A549 (cell line): Measurements from ENCODE around the gene SNX27. TPM values are rescaled to one million over a fixed set of nuclear protein-coding genes. Genes with fewer than 3 reads are reported as not detected.

ENCODE experiments used
- ATAC-seq, 2 experiments: fragments of 200-7000 bp in 1 of 2; fragments of >200 bp in 1 of 2; cut with Nextera tagmentation in 1 of 2; cut with Tn5 transposase in 1 of 2; 3 replicates each; pipeline versions ENCODE4 v1.8.0 to v1.9.1; 2018 to 2020; ENCODE audit warnings: mild to moderate bottlenecking in 1 of 2, moderate library complexity in 1 of 2
- CTCF ChIA-PET: fragments of 300-600 bp; sonication (Branson Sonifier 250); formaldehyde crosslinking; extraction: SDS; loops from one replicate; lab custom pipeline; 2021; ENCODE audit warnings: antibody characterized with exemption, inconsistent platforms; lab: Yijun Ruan, JAX
- POLR2A ChIA-PET: fragments of 350-600 bp; formaldehyde crosslinking; extraction: SDS; loops from one replicate; lab custom pipeline; 2021; ENCODE audit warnings: antibody characterized with exemption, inconsistent platforms; lab: Yijun Ruan, JAX
- DNase-seq, 2 experiments: peaks; one replicate each; pipeline versions ENCODE4 v3.0.0 to v3.0.0-alpha.2; 2011 to 2016; ENCODE audit warnings: low read depth in 1 of 2, low spot score in 1 of 2
- FAIRE-seq: peaks from 2 replicates; lab custom pipeline; 2011; peaks lifted over from hg19 to GRCh38; lab: Jason Lieb, UNC
- H3K27ac ChIP-seq, 2 experiments: fragments of >200 bp; sonication (Bioruptor Twin); formaldehyde crosslinking; 3 replicates each; pipeline ENCODE4 v1.5.1; 2016 to 2017
- H3K4me1 ChIP-seq: fragments of >200 bp; sonication (Bioruptor Twin); formaldehyde crosslinking; 3 replicates; pipeline ENCODE4 v1.6.1; 2016
- H3K4me2 ChIP-seq: fragments of >200 bp; sonication (Bioruptor Twin); formaldehyde crosslinking; 3 replicates; pipeline ENCODE4 v1.6.1; 2016
- H3K4me3 ChIP-seq: fragments of >200 bp; sonication (Bioruptor Twin); formaldehyde crosslinking; 3 replicates; pipeline ENCODE4 v1.5.1; 2016
- H3K9me3 ChIP-seq: fragments of >200 bp; sonication (Bioruptor Twin); formaldehyde crosslinking; 3 replicates; pipeline ENCODE4 v1.6.1; 2016
- ATOH8 ChIP-seq: fragments of 250-450 bp; sonication (Bioruptor Pico); IDR thresholded peaks from 2 replicates; pipeline ENCODE4 v1.5.0; 2020; ENCODE audit warnings: low read depth, mild to moderate bottlenecking, moderate library complexity
- BCL3 ChIP-seq: fragments of >200 bp; sonication (Bioruptor Twin); formaldehyde crosslinking; IDR thresholded peaks from 3 replicates; pipeline ENCODE4 v1.6.1; 2016
- CBX8 ChIP-seq: fragments of 200-600 bp; sonication (generic); IDR thresholded peaks from 2 replicates; pipeline ENCODE4 v1.6.1; 2016
- CHD4 ChIP-seq: fragments of 200-600 bp; sonication (generic); IDR thresholded peaks from 2 replicates; pipeline ENCODE4 v1.6.1; 2016; ENCODE audit warnings: antibody characterized with exemption, mild to moderate bottlenecking, borderline replicate concordance
- FOSL2 ChIP-seq, 2 experiments: fragments of 450-650 bp in 1 of 2; fragments of >200 bp in 1 of 2; sonication (Bioruptor Twin) in 1 of 2; formaldehyde crosslinking; IDR thresholded peaks; 2 replicates each; pipeline versions ENCODE4 v1.5.0 to v1.6.1; 2016 to 2020; ENCODE audit warnings: mild to moderate bottlenecking in 1 of 2, moderate library complexity in 1 of 2
- FOXS1 ChIP-seq: fragments of 250-450 bp; sonication (Bioruptor Pico); IDR thresholded peaks from 2 replicates; pipeline ENCODE4 v1.5.0; 2020; ENCODE audit warnings: mild to moderate bottlenecking, moderate library complexity
- HDAC2 ChIP-seq: fragments of 200-600 bp; sonication (generic); IDR thresholded peaks from 2 replicates; pipeline ENCODE4 v1.6.1; 2016
- HEYL ChIP-seq: fragments of 250-450 bp; sonication (Bioruptor Pico); IDR thresholded peaks from 2 replicates; pipeline ENCODE4 v1.8.0; 2021; ENCODE audit warnings: mild to moderate bottlenecking, moderate library complexity
- HMGXB4 ChIP-seq: fragments of 250-450 bp; sonication (Bioruptor Pico); IDR thresholded peaks from 2 replicates; pipeline ENCODE4 v1.5.0; 2021; ENCODE audit warnings: mild to moderate bottlenecking, moderate library complexity, borderline replicate concordance
- HOXB13 ChIP-seq: fragments of 250-450 bp; sonication (Bioruptor Pico); IDR thresholded peaks from 2 replicates; pipeline ENCODE4 v1.5.0; 2020; ENCODE audit warnings: low read depth, mild to moderate bottlenecking, moderate library complexity
- HOXB5 ChIP-seq: fragments of 250-450 bp; sonication (Bioruptor Pico); IDR thresholded peaks from 2 replicates; pipeline ENCODE4 v1.5.0; 2020; ENCODE audit warnings: mild to moderate bottlenecking, moderate library complexity
- JUNB ChIP-seq: fragments of >200 bp; sonication (Bioruptor Twin); formaldehyde crosslinking; IDR thresholded peaks from 2 replicates; pipeline ENCODE4 v1.6.1; 2016
- KDM1A ChIP-seq: fragments of 200-600 bp; sonication (generic); IDR thresholded peaks from 2 replicates; pipeline ENCODE4 v1.6.1; 2016; ENCODE audit warnings: low read depth, mild to moderate bottlenecking
- MAZ ChIP-seq: fragments of 150-350 bp; IDR thresholded peaks from 2 replicates; pipeline ENCODE4 v1.6.1; 2014; ENCODE audit warnings: antibody characterized with exemption, low read depth, low read length, borderline replicate concordance
- NFE2L2 ChIP-seq: fragments of 150-350 bp; conservative IDR thresholded peaks from 2 replicates; pipeline ENCODE4 v1.6.1; 2014; ENCODE audit warnings: low read length
- PBX3 ChIP-seq: IDR thresholded peaks from 2 replicates; pipeline ENCODE4 v1.6.1; 2012
- PHF8 ChIP-seq: fragments of 200-600 bp; sonication (generic); IDR thresholded peaks from 2 replicates; pipeline ENCODE4 v1.6.1; 2016; ENCODE audit warnings: low read depth, mild to moderate bottlenecking, antibody characterized with exemption, moderate library complexity, borderline replicate concordance
- RAD21 ChIP-seq, 2 experiments: fragments of >200 bp in 1 of 2; sonication (Bioruptor Twin) in 1 of 2; formaldehyde crosslinking in 1 of 2; IDR thresholded peaks in 1 of 2; conservative IDR thresholded peaks in 1 of 2; 2 replicates in 1 of 2; 3 replicates in 1 of 2; pipeline ENCODE4 v1.6.1; 2012 to 2018; ENCODE audit warnings: inconsistent platforms in 1 of 2
- RFX5 ChIP-seq: fragments of 450-650 bp; IDR thresholded peaks from 2 replicates; pipeline ENCODE4 v1.7.1; 2014; ENCODE audit warnings: antibody characterized with exemption, mild to moderate bottlenecking, moderate library complexity
- RNF2 ChIP-seq: fragments of 200-600 bp; sonication (generic); IDR thresholded peaks from 2 replicates; pipeline ENCODE4 v1.6.1; 2016; ENCODE audit warnings: low read depth, mild to moderate bottlenecking, antibody characterized with exemption, moderate library complexity, borderline replicate concordance
- SMC3 ChIP-seq: fragments of >200 bp; sonication (Bioruptor Twin); formaldehyde crosslinking; IDR thresholded peaks from 3 replicates; pipeline ENCODE4 v1.6.1; 2018; ENCODE audit warnings: inconsistent platforms
- TFCP2L1 ChIP-seq: fragments of 250-450 bp; sonication (Bioruptor Pico); IDR thresholded peaks from 2 replicates; pipeline ENCODE4 v1.5.0; 2021; ENCODE audit warnings: mild to moderate bottlenecking
- TP53 ChIP-seq: fragments of 250-450 bp; sonication (Bioruptor Pico); IDR thresholded peaks from 2 replicates; pipeline ENCODE4 v1.5.0; 2021; ENCODE audit warnings: mild to moderate bottlenecking, moderate library complexity
- ZC3H11A ChIP-seq: fragments of 450-650 bp; IDR thresholded peaks from 2 replicates; pipeline ENCODE4 v1.6.1; 2014; ENCODE audit warnings: antibody characterized with exemption, mild to moderate bottlenecking
- ZFP36 ChIP-seq: fragments of 450-650 bp; IDR thresholded peaks from 2 replicates; pipeline ENCODE4 v1.6.1; 2014; ENCODE audit warnings: borderline replicate concordance; ENCODE audit not compliant: partially characterized antibody
- WGBS: methylation state at CpG from one replicate; pipeline ENCODE4 v1.1.6; 2017; ENCODE audit errors: missing lambda C conversion rate; 5-methylcytosine and 5-hydroxymethylcytosine counted together
- polyA plus RNA-seq, 4 experiments: library from polyadenylated mRNA; depleted of rRNA in 3 of 4; stranded (reverse); fragments of >200 nt; fragmentation: RNase III in 1 of 4; extraction: RNeasy Plus Mini Kit Qiagen cat#74134 plus additional on column Dnase treatment in 1 of 4; gene quantifications; 2 replicates in 3 of 4; 3 replicates in 1 of 4; pipeline ENCODE4 v1.2.3, GENCODE V29; 2011 to 2017

Gene SNX27
- polyA plus RNA-seq, 2 of the 4 experiments (the other 2 are of a cell fraction), result 13.6 to 29.1 TPM

GRCh38 chr1:151620286-151620685 is 8.4 kb downstream of the SNX27 start (continued):
- TF ChIP-seq HMGXB4 (CRISPR knock-in tag) (no peak), PBX3 (no peak)

- FAIRE-seq (no peak), DNase-seq (no peak), ATAC-seq (peak; percentile 45 to 51; a peak in 2 of 6 replicates)
- CTCF ChIA-PET, result interaction anchor here (0.5 to 6.7 kb wide), 4 partner anchors 28 to 114 kb away, joined by 3 to 29 read pairs (median 6); no protein-coding TSS in a partner anchor
- no peak overlapping the region for H3K4me3 ChIP-seq
- POLR2A ChIA-PET, result no interaction called here
- TF ChIP-seq JUNB, result no peak
- TF ChIP-seq CHD4, result no peak
- TF ChIP-seq TP53 (CRISPR knock-in tag), result no peak
- TF ChIP-seq ATOH8 (CRISPR knock-in tag), result no peak
- TF ChIP-seq HOXB13 (CRISPR knock-in tag), result no peak
- TF ChIP-seq HDAC2, result no peak
- H3K9me3 ChIP-seq, result no peaks in the 10 kb centered on the region
- H3K4me2 ChIP-seq, result no peak overlapping the region; the same call in 1 of the 3 replicates
- 63% methylated on average over 2 of the region's 2 CpGs for WGBS
- peaks cover 76% of the 10 kb centered on the region for H3K4me1 ChIP-seq
- peak overlapping the region in 1 of 2 experiments; percentile 43; a peak in 2 of 6 replicates for H3K27ac ChIP-seq
These were observed 9.5 kb downstream of the SNX27 start for GRCh38 chr1:151621351-151621750.

- DNase-seq, result peak in 1 of 2 experiments; percentile 20
- no peak; a peak in 1 of 6 replicates for ATAC-seq
- 66% methylated on average over 3 of the region's 3 CpGs for WGBS
- FAIRE-seq, result no peak
- no peak overlapping the region; a peak in 1 of 6 replicates for H3K27ac ChIP-seq
- H3K4me1 ChIP-seq, result peaks cover 42% of the 10 kb centered on the region
- ChIA-PET CTCF (interaction anchor here (0.6 kb wide), 1 partner anchor 49 kb away, joined by 3 read pairs; no protein-coding TSS in a partner anchor), POLR2A (no interaction called here)
- H3K4me3 ChIP-seq, result no peak overlapping the region
- TF ChIP-seq SMC3, result no peak
- TF ChIP-seq FOXS1 (CRISPR knock-in tag), result no peak
- no peak for TF ChIP-seq JUNB
- TF ChIP-seq ZC3H11A, result no peak
- TF ChIP-seq TFCP2L1 (CRISPR knock-in tag), result no peak
- TF ChIP-seq CHD4, result no peak
- no peak for TF ChIP-seq HOXB5 (CRISPR knock-in tag)
- peak overlapping the region; percentile 54 for H3K4me2 ChIP-seq
- no peaks in the 10 kb centered on the region for H3K9me3 ChIP-seq
These were observed 12.9 kb downstream of the SNX27 start for GRCh38 chr1:151624783-151625182.

GRCh38 chr1:151626740-151627334 is 15.0 kb downstream of the SNX27 start:
- ChIA-PET CTCF (interaction anchor here (0.7 kb wide), 1 partner anchor 13 kb away, joined by 3 read pairs; no protein-coding TSS in a partner anchor), POLR2A (no interaction called here)
- H3K4me3 ChIP-seq, result no peak overlapping the region
- peaks cover 21% of the 10 kb centered on the region for H3K4me1 ChIP-seq
- H3K4me2 ChIP-seq, result no peak overlapping the region
- no peaks in the 10 kb centered on the region for H3K9me3 ChIP-seq
- 72% methylated on average over 3 of the region's 3 CpGs for WGBS
- H3K27ac ChIP-seq, result no peak overlapping the region
- FAIRE-seq (no peak), DNase-seq (no peak), ATAC-seq (no peak)
- TF ChIP-seq PHF8 (no peak), TFCP2L1 (CRISPR knock-in tag) (no peak), RFX5 (no peak), RAD21 (conservative IDR thresholded peaks at IDR 0.05 in 1 of 2, IDR thresholded peaks at IDR 0.05 in 1 of 2) (no peak), BCL3 (no peak), ZC3H11A (no peak), HEYL (CRISPR knock-in tag) (no peak), FOSL2 (IDR thresholded peaks at IDR 0.05) (no peak), FOSL2 (CRISPR knock-in tag; IDR thresholded peaks at IDR 0.05) (no peak), RNF2 (no peak), PBX3 (no peak), KDM1A (no peak), ZFP36 (no peak), MAZ (no peak), NFE2L2 (no peak), CBX8 (no peak)
